ENCODE results near the gene MTERF1.
"Not testable (repeated sequence)": the region's sequence is repeated elsewhere in the genome, so short reads cannot be mapped to it uniquely, and the experiment has no call there.

MTERF1 gene, protein sequence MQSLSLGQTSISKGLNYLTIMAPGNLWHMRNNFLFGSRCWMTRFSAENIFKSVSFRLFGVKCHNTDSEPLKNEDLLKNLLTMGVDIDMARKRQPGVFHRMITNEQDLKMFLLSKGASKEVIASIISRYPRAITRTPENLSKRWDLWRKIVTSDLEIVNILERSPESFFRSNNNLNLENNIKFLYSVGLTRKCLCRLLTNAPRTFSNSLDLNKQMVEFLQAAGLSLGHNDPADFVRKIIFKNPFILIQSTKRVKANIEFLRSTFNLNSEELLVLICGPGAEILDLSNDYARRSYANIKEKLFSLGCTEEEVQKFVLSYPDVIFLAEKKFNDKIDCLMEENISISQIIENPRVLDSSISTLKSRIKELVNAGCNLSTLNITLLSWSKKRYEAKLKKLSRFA

DNA sequence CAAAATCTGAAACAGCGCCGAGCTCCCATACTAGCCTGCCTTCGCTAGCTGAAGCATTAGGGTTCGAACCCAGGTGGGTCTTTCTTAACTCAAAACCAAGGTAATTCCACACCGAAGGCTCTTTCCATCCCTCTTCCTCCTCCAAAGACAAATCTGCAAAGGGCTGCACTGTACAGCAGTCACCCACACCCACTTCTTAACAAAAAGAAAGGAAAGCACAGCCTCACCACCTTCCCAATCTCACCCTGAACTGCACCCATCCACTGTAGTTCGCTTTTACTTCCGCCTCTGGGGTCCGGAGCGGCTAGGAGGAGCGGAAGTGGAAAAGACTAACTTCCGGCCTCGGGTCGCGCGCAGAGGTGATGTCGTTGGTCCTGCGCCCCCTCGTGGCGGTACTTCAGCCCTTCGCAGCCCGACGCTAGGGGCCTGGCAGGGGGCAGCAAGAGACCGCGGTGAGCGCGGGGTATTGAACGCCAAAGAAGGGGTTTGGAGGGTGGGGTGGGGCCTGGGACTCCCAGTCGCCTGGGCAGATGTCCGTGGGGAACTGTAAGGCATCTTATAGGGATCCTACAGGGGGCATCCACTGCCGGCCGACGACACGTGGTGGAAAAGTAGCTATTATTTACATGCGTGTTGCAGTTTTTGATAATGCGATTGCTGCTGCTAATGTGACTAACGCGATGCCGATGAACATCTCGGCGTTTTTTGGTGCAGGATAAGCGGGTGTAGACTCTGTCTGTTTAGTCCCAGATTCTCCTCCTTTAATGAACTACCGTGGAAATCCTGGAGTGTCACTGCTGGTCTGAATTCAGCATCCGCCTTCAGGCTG lies at the start of gene MTERF1:
MTERF1 (minus strand) TSS at position 290 of the 829 bp plus-strand sequence. CDS start 619 bp downstream, outside the sequence.
- DNase-seq, result peak; percentile 90

DNA sequence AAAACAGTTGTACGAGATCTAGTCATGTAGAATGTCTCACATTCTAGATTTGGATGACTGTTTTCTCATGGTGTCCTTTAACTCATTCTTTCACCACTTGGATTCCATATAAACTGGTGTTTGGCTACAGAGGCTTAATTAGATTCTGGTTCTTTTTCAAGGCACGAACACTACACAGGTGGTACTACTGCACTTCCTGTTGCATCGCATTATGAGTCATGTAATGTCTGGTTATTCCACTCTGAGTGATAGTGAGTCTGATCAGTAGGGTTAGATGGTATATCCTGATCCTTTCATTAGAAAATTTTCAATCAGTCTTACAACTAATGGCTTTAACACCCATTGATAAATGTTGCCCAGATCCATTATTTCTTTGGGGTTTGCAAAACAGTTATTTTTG lies 49.0 kb upstream of the MTERF1 start:
- DNase-seq, result no peak

DNA sequence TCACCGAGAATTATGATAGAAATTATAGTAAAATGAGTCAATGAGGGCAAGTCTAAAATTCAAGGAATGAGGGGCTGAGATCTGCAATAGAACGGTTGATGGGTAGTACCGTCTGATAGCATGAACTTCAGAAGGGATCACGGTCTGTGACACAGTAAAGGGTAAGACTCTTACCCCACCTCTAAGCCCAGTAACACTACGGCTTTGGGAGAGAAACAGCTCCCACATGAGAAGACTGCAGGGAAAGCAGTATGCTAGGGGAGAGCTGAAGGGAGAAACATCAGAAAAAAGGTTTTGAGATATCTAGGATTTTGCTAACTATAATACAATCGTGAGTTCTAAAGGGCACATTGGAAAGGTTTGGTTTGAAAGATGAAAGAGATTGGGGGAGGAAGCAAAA lies 47.4 kb upstream of the MTERF1 start:
- DNase-seq, result no peak

DNA sequence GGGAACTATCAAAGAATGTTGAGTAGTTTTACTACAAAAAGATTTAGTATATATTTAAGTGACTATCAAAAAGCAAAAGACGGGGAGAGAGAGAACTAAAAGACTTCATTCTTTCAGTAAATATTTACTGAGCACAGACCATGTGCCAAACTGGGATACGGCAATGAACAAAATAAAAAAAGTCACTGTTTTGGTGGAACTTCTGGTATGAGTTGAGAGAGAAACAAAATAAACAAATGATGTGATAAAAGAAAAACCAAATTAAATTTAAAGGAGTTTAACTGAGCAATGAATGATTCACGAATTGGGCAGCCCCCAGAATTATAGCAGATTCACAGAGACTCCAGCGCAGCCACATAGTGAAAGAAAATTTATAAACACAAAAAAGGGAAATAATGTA lies 42.4 kb upstream of the MTERF1 start:
- no peak for DNase-seq

DNA sequence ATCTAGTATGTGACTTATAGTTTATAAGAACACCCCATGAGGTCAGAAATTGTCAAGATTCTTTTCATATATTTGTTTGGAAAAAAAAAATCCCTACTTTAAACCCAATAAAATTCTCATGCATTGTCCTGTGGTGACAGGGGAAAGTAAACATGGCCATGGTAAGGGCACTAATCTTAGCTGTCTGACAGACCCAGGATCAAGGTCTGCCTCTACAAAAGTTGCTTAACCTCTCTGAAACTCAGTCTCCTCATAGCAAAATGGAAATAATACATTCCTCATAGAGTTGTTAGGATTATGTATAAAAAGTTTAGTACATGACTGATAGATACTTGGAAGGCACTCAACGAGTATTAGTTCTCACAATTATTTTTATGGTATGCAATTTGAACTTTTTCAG lies 37.9 kb upstream of the MTERF1 start:
- no peak for DNase-seq

DNA sequence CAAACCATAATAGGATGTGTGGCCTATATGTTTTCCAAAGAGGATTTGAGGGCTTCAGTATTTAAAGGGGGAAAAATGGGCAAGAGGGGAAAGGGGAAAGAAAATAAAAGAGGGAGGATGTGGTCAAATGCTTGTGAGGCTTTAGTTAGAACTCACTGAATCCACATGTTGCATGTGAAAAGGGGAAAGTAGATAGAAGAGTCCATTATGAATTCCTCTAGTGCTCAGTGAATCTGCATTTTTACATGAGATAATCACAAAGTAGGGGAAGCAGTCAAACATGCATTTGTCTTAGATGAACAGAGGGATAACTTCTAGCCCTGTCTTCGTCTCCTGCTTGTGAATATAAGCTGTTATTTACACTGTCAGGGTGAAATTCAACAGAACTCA lies 35.5 kb upstream of the MTERF1 start:
- no peak for DNase-seq

DNA sequence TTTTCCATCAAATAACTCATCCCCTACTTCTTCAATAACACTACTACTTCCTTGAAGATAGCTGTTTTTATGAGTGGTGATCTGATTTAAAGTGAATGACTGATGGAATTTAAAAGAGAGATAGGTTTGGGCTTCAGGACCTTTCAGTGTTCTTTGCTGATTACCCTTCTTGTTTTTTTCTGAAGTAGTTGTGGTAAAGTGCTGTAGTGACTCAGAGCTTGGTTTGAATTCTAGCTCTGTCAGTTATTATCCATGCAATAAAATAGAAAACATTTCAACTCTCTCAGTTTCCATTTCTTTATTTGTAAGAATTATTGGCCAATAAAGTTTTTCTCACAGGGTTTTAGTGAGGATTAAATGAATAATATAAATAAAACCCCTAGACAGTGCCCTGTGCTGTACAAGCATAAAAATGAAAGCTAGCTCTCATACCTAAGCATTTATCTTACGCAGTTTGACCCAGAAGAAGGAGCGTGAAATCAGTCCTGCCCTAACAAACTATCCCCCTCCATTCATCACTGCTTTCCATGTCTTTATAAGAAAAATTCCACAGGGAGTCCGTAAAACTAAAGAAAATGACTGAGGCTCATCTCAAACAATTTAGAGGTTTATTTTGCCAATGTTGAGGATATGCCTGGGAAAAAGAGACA lies 35.0 kb upstream of the MTERF1 start:
- DNase-seq, result no peak

DNA sequence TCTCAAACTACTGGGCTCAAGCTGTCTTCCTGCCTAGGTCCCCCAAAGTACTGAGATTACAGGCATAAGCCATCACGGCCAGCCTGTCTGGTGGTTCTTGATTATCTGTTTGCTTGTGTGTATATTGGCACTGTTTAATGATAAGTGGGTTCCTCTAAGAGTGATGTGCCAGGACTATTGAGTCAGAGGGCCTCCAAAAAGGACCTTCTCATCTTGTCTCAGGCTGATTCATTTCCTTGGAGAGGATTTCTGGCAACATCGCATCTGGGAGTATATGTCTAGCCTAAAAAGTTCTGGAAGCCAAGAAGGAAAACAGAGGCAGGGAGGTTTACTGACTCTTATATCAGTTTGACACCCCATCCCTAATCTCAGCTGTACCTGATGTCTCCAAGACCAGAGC lies 33.1 kb upstream of the MTERF1 start:
- DNase-seq, result no peak

DNA sequence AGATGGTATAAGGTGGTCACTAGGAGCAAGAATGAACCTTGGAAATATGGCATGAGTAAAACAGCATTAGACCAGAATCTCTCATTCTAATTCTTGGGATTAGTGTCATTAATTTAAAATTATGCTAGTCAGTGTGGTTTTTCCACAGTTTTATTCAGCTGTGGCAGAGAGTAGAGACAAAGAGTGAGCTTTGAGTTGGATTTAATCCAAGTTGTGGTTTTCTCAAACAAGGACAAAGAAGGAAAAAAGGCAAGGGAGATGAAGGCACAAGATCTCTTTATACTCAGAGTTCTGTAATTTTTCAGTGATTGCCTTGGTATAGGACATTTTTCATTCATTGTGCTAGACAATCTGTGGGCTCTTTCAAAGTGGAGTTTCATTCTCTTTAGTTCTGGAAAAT lies 32.0 kb upstream of the MTERF1 start:
- no peak for DNase-seq

DNA sequence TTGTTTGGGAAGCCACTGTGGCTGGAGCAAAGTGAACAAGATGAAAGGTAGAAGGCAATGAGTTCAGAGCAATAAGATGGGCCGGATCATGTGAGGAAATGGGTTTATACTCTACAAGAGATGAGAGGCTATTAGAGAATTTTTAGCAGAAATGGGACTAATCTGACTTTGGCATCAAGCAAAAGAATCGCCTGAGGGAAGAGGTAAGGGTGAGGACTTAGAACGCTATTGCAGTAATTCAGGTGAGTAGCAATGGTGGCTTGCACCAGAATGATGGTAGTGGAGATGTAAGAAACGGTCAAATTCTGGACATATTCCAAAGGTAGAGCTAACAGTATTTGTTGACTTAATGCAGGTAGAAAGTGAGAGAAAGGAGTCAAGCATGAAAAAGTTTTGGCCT lies 30.6 kb upstream of the MTERF1 start:
- DNase-seq, result no peak

DNA sequence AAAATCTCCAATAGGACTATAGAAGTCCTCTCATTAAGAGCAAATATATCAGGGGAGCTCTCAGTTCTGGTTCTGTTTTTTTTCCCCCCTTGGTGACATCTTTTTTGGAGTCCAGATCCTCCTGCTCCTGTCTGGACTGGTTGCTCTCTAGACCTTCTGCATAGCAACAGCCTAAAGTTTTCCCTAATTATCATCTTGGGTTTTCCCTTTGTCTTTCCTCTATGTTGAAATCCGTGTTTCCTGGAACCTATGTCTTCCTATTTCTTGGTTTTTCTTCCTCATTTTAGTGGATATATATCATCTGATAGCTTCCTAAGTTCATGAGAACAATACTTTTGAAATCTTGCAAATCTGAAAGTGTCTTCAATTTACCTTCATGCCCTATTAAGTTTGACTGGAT lies 29.7 kb upstream of the MTERF1 start:
- no peak for DNase-seq

DNA sequence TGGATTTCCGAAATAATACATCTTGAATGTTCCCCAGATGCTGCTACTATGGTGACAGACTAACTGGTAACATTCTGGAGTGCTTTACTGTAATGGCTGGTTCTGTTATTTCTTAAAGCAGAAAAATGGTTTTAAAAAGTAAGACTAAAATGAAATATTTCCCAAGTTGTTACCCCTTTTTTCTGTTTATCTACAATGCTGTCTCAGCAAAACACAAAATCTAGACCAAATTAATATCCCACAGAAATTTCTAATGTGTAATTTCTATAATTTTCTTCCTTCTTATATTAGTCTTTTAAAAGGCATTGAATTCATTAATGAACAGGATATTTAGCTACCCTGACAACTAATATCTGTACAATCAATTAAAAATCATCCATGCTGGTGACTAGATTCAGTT lies 19.1 kb upstream of the MTERF1 start:
- no peak for DNase-seq

DNA sequence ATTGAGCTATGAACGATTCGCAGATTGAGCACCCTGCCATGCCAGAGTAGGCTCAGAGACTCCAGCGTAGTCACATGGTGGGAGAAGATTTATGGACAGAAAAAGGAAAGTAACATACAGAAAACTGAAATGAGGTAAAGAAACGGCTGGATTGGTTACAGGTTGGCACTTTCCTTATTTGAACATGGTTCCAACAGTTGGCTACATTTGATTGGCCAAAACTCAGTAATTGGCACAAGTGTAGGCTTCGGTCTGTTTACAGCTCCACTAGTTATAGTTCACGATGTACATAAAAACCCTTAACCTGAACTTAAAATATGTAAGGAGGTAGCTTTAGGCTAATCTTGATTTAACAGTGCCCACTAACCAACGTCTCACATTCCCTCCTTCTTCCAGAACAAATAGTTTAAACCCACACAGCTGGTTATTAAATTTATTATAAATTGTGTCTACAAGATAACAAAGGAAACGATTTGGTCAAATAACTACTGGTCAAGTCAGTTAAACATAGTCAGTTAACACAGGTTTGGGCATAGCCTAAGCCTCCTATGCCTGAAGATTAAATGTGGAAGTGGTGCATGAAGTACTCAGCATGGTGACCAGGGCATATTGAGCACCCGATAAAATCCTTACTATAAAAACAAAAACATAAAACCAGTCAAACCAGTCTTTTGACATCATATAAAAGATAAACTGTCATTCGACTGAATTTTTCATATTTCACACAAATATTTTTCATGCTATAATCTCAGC lies 17.9 kb upstream of the MTERF1 start:
- DNase-seq, result no peak

DNA sequence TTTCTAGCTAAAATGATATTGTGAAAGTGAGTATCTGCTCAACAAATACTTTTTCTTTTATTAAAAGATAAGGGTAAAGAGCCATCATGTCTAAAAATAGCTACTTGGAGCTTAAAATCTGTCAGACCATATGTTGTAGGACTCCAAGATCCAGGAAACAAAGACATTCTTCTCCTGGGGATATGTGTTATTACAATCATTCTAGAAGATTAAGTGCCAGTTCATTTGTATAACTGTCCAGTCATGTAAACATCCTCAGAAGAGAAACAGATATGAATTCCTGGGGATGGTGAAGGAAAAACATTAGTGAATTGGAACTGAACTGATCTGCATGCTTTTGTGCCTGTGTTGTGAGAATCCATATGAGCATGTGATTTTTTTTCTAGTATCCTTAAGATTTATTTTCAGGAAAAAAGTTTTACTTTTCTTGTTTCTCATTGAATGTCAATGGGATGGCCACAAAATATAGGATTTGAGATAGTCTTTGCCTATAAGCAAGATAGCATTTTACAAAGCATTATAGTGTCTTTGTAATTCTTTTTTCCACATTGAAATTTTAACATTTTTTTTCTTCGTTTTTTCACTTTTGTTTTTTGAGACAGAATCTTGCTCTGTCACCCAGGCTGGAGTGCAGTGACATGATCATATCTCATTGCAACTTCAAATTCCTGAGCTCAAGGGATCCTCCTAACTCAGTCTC lies 14.4 kb upstream of the MTERF1 start:
- no peak for DNase-seq

DNA sequence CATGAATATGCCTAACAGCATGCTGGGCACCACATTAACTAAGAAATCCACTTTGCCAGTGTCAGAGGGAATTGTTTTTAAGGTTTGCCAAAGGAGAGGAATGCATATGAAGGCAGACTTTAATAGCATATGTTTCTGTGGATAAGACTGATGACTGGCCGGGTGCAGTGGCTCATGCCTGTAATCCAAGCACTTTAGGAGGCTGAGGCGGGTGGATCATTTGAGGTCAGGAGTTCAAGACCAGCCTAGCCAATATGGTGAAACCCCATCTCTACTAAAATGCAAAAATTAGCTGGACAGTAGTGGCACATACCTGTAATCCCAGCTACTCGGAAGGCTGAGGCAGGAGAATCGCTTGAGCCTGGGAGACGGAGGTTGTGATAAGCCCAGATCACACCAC lies 13.2 kb upstream of the MTERF1 start:
- DNase-seq, result not testable (repeated sequence)

DNA sequence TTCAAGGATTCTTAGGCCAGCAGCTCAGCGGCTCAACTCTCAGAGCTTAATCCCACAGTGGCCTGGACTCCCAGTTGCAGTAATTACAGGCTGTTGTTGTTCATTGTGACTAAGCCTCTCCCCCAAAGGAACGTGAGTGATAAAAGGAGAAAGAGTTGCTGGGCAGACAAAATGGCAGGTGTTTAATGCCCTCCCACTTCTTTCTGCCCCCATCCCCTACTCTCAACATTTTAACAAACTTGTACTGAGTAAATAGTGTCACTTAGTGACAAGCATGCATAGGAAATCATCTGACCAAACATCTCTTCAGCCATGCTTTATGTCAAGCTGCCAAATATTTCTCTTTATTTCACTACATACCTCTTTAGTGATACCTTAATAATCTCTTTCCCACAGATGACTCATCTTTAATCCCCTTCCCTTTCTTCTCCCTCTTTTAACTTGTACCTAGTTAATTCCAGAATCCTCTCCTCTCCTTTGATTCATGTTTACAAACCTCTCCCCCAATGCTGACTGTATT lies 12.4 kb upstream of the MTERF1 start:
- peak; percentile 35 for DNase-seq

DNA sequence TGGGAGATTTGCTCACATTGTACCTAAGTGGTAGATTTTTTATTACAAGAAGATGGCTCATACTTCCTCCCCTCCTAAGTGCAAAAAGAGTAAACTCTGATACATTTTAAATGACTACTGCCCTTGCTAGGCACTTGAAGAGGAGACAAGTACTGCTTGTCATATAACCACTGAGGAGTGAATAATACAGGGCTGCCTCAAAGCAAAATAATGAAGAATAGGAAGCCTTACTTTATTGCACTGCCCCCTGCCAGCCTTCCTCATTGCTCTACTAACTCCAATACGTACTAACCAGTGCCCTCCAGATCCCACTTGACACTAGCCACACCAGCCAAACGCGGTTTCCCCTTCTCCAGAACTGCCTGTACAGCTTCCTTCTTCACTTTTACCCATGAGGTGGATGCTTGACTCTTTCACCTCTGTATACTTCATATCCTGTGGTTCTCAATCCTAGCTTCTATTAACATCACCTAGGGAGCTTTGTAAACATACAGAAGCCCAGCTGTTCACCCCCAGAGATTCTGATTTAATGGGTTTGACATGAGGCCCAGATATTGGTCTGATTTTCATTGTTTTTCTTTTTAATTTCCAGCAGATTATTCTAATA lies 11.7 kb upstream of the MTERF1 start:
- peak; percentile 38 for DNase-seq

DNA sequence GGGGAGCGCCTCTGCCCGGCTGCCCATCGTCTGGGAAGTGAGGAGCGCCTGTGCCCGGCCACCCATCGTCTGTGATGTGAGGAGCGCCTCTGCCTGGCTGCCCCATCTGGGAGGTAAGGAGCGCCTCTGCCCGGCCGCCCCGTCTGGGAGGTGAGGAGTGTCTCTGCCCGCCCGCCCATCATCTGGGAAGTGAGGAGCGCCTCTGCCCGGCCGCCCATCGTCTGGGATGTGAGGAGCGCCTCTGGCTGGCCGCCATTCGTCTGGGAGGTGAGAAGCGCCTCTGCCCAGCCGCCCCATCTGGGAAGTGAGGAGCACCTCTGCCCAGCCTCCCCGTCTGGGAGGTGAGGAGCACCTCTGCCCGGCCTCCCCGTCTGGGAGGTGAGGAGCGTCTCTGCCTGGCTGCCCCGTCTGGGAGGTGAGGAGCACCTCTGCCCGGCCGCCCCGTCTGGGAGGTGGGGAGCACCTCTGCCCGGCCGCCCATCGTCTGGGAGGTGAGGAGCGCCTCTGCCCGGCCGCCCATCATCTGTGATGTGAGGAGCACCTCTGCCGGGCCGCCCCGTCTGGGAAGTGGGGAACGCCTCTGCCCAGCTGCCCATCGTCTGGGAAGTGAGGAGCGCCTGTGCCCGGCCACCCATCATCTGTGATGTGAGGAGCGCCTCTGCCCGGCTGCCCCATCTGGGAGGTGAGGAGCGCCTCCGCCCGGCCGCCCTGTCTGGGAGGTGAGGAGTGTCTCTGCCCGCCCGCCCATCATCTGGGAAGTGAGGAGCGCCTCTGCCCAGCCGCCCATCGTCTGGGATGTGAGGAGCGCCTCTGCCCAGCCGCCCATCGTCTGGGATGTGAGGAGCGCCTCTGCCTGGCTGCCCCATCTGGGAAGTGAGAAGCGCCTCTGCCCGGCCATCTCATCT lies 8.0 kb upstream of the MTERF1 start:
- DNase-seq, result not testable (repeated sequence)

DNA sequence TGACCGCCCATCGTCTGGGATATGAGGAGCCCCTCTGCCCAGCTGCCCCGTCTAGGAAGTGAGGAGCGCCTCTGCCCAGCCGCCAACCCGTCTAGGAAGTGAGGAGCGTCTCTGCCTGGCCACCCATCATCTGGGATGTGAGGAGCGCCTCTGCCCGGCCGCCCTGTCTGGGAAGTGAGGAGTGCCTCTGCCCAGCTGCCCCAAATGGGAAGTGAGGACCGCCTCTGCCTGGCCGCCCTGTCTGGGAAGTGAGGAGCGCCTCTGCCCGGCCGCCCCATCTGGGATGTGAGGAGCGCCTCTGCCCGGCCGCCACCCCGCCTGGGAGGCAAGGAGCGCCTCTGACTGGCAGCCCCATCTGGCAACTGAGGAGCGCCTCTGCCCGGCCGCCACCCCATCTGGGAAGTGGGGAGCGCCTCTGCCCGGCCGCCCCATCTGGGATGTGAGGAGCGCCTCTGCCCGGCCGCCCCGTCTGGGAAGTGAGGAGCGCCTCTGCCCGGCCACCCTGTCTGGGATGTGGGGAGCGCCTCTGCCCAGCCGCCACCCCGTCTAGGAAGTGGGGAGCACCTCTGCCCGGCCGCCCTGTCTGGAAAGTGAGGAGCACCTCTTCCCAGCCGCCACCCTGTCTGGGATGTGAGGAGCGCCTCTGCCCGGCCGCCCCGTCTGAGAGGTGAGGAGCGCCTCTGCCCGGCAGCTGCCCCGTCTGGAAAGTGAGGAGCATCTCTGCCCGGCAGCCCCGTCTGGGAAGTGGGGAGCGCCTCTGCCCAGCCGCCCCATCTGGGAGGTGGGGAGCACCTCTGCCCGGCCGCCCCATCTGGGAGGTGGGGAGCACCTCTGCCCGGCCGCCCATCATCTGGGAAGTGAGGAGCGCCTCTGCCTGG lies 7.1 kb upstream of the MTERF1 start:
- not testable (repeated sequence) for DNase-seq
